AG20443 (cell line): ENCODE data around the gene TASOR.
"Not testable (repeated sequence)": the region's sequence is repeated elsewhere in the genome, so short reads cannot be mapped to it uniquely, and the experiment has no call there.

Source experiments
- DNase-seq: peaks from one replicate; pipeline ENCODE4 v3.0.0; 2012; ENCODE audit warnings: low spot score, mixed read lengths

Gene TASOR, protein sequence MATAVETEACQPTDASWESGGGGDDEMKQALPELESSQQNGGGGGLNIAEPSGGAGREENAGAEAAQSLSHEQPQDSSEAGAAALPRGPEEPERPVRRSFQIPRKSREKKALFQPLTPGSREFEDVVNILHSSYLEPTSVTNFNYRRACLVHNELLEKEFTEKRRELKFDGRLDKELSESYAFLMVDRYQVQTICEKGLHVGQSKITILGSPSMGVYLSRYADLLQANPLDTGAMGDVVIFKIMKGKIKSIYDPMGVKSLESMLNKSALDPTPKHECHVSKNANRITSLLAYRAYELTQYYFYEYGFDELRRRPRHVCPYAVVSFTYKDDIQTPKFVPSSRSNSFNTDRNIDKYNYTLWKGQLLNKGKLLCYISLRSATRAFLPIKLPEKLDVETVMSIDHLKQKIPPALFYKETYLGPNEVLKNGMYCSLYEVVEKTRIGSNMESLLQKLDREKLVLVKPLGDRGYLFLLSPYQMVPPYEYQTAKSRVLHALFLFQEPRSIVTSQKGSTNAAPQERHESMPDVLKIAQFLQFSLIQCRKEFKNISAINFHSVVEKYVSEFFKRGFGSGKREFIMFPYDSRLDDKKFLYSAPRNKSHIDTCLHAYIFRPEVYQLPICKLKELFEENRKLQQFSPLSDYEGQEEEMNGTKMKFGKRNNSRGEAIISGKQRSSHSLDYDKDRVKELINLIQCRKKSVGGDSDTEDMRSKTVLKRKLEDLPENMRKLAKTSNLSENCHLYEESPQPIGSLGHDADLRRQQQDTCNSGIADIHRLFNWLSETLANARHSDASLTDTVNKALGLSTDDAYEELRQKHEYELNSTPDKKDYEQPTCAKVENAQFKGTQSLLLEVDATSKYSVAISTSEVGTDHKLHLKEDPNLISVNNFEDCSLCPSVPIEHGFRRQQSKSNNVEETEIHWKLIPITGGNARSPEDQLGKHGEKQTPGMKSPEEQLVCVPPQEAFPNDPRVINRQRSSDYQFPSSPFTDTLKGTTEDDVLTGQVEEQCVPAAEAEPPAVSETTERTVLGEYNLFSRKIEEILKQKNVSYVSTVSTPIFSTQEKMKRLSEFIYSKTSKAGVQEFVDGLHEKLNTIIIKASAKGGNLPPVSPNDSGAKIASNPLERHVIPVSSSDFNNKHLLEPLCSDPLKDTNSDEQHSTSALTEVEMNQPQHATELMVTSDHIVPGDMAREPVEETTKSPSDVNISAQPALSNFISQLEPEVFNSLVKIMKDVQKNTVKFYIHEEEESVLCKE (N-terminal part only)

GRCh38 chr3:56683122-56683817 lies at the start of gene TASOR:
TSS of gene TASOR (minus strand) at chr3:56683265. CDS start at chr3:56683006, 259 bp downstream.
- DNase-seq = peak; percentile 98

- DNase-seq = no peak
Measured at GRCh38 chr3:56732109-56732508, 49.0 kb upstream of the TASOR start.

- no peak for DNase-seq
Measured at GRCh38 chr3:56725175-56725574, 42.1 kb upstream of the TASOR start.

GRCh38 chr3:56724676-56725075 lies 41.6 kb upstream of the TASOR start:
- no peak for DNase-seq

DNA sequence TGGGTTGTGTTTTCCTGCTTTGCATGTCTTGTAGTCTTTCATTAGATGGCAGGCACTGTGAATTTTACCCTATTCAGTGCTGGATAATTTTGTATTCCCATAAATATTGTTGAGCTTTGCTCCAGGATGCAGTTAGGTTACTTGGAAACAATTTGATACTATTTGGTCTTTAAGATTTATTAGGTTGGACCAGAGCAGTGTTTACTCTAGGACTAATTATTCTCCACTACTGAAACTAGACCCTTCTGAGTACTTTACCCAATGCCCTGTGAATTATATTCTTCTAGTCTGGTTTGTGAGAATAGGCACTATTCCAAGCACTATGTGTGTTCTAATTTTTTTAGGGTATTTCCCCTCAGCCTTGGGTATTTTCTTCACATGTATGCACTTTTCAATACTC lies 37.8 kb upstream of the TASOR start:
- no peak for DNase-seq

DNA sequence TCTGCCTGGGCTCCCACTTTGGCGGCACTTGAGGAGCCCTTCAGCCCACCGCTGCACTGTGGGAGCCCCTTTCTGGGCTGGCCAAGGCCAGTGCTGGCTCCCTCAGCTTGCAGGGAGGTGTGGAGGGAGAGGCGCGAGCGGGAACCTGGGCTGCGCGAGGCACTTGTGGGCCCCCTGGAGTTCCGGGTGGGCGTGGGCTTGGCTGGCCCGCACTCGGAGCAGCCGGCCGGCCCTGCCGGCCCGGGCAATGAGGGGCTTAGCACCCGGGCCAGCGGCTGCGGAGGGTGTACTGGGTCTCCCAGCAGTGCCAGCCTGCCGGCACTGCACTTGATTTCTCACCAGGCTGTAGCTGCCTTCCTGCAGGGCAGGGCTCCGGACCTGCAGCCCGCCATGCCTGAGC lies 35.7 kb upstream of the TASOR start:
- DNase-seq = not testable (repeated sequence)

DNA sequence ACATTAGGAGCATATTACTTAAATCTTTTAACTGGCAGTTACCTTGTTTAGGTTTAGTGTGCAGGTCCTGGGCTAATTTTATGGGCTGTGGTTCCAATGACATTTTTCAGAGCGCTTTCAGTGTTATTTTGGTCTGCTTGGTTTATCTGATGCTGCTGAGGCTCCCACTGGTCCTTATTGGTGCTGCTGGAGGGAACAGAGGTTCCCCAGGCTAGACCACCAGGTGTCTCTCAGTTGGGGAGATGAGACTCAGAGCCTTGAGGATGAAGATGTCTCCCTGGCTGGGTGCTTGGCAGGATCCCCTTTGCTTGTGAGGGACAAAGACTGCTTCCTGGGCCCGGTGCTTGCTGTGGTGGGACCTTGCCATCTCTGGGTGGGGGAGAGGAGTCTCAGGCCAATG lies 28.3 kb upstream of the TASOR start:
- DNase-seq = no peak

DNA sequence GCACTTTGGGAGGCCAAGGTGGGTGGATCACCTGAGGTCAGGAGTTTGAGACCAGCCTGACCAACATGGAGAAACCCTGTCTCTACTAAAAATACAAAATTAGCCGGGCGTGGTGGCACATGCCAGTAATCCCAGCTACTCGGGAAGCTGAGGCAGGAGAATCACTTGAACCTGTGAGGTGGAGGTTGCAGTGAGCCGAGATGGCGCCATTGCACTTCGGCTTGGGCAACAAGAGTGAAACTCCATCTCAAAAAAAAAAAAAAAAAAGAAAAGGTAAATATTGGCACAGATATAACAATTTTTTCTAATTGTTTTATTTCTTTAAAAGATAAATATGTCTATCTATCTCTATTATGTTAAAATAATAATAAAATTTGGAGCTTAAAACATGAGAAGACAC lies 24.3 kb upstream of the TASOR start:
- not testable (repeated sequence) for DNase-seq

DNA sequence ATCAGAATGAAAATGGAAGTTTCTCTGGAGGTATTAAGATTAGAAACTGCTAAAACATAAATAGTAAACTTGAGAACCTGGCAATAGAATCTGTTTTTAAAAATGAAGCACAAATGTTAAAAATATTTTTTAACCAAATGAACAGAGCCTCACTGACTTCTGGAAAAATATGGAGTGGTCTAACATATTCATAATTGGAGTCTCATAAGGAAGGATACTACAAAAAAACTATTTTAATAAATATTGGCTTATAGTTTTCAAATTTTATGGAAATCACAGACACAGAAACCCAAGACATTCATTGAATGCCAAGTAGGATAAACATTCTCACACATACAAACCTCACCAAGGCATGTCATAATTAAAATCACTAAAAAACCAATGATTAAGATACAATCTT lies 23.6 kb upstream of the TASOR start:
- no peak for DNase-seq

DNA sequence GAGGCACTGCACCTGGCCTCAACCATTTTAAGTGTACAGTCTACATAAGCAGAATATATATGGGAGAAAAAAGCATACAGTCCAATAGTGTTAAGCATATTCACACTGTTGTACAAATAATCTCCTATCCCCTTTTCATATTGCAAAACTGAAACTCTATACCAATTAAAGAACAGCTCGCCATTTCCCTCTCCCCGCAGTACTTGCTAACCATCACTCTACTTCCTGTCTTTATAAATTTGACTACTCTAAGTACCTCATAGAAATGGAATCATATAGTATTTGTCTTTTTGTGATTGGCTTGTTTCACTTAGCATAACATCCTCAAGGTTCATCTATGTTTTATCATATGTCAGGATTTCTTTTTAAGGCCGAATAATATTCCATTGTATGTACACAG lies 21.6 kb upstream of the TASOR start:
- no peak for DNase-seq

- peak; percentile 61 for DNase-seq
Measured at GRCh38 chr3:56702490-56703315, 19.6 kb upstream of the TASOR start.

- DNase-seq = no peak
Measured at GRCh38 chr3:56700151-56700550, 17.1 kb upstream of the TASOR start.

GRCh38 chr3:56694867-56695683 lies 12.0 kb upstream of the TASOR start:
- DNase-seq = no peak

GRCh38 chr3:56693750-56694149 lies 10.7 kb upstream of the TASOR start:
- DNase-seq = no peak

DNA sequence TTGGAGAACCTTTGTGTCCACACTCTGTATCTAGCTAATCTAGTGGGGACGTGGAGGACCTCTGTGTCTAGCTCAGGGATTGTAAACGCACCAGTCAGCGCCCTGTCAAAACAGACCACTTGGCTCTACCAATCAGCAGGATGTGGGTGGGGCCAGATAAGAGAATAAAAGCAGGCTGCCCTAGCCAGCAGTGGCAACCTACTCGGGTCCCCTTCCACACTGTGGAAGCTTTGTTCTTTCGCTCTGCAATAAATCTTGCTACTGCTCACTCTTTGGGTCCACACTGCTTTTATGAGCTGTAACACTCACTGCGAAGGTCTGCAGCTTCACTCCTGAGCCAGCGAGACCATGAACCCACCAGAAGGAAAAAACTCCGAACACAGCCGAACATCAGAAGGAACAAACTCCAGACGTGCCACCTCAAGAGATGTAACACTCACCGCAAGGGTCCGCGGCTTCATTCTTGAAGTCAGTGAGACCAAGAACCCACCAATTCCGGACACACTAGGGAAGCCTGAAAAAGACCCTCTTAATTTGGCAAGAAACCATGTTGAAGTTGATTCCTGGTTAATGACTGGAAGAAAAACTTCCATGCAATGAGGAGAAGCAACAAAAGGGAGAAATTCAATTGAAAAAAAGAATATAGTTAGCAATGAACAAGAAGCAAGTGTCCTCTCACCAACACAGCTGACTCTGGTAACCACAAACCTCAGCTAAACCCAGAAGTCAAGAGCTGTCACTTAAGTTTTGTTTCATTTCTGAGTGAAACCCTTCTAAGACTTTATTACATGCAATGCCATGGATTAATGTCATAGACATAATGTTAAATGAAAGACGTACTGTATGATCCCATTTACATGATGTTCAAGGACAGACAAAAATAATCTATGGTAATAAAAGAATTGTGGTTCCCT lies 9.7 kb upstream of the TASOR start:
- DNase-seq = not testable (repeated sequence)

GRCh38 chr3:56692001-56692365 lies 8.9 kb upstream of the TASOR start:
- not testable (repeated sequence) for DNase-seq

DNA sequence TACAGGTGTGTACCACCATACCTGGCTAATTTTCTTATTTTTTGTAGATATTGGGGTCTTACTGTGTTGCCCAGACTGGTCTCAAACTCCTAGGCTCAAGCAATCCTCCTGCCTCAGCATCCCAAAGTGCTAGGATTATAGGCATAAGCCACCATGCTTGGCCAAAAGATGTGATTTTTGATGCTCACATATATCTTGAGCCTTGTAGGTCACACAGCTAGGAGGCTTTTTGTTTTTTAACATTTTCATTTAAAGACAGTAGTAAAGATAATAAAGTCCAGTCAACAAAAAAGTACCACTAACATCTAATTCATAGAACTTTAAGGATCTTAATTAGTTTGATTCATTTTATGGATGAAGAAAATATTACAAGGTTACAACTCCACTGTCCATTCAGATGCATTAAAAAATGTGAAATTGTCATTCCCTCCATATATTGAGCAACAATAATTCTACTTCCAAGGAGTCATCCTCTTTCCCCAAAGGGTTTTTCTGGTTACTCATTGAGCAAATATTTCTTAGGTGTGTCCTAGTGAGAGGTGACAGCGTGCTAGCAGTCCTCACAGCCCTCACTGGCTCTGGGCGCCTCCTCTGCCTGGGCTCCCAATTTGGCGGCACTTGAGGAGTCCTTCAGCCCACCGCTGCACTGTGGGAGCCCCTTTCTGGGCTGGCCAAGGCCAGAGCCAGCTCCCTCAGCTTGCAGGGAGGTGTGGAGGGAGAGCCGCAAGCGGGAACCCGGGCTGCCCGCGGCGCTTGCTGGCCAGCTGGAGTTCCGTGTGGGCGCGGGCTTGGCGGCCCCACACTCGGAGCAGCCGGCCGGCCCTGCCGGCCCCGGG lies 8.3 kb upstream of the TASOR start:
- DNase-seq = no peak

GRCh38 chr3:56689303-56689702 lies 6.2 kb upstream of the TASOR start:
- DNase-seq = no peak
